GM18870 (cell line): ENCODE results near the gene NFATC2IP.

Experiments used
- ATAC-seq: cut with Tn5 transposase; IDR thresholded peaks from one replicate; pipeline ENCODE4 v1.9.1; 2021; ENCODE audit warnings: moderate library complexity; ENCODE audit not compliant: unreplicated experiment

NFATC2IP gene

GRCh38 chr16:28950648-28951409, at the start of gene NFATC2IP:
NFATC2IP (plus strand) TSS chr16:28950937; CDS start chr16:28951012, 75 bp downstream.
- ATAC-seq, result peak; percentile 92

- ATAC-seq, result no peak
Measured at GRCh38 chr16:28901862-28902261, 48.9 kb upstream of the NFATC2IP start.

GRCh38 chr16:28902909-28903308, 47.8 kb upstream of the NFATC2IP start:
- no peak for ATAC-seq

- ATAC-seq, result no peak
Measured at GRCh38 chr16:28903344-28904042, 47.2 kb upstream of the NFATC2IP start.

- ATAC-seq, result no peak
Measured at GRCh38 chr16:28904363-28904762, 46.4 kb upstream of the NFATC2IP start.

- no peak for ATAC-seq
Measured at GRCh38 chr16:28904828-28905227, 45.9 kb upstream of the NFATC2IP start.

- ATAC-seq, result no peak
Measured at GRCh38 chr16:28905229-28905754, 45.4 kb upstream of the NFATC2IP start.

GRCh38 chr16:28905800-28906372, 44.9 kb upstream of the NFATC2IP start:
- no peak for ATAC-seq

- no peak for ATAC-seq
Measured at GRCh38 chr16:28910086-28911031, 40.4 kb upstream of the NFATC2IP start.

GRCh38 chr16:28912558-28912957, 38.2 kb upstream of the NFATC2IP start:
- no peak for ATAC-seq

- no peak for ATAC-seq
Measured at GRCh38 chr16:28913946-28914724, 36.6 kb upstream of the NFATC2IP start.

GRCh38 chr16:28915181-28915580, 35.6 kb upstream of the NFATC2IP start:
- no peak for ATAC-seq

- no peak for ATAC-seq
Measured at GRCh38 chr16:28917095-28917494, 33.6 kb upstream of the NFATC2IP start.

GRCh38 chr16:28918698-28919097, 32.0 kb upstream of the NFATC2IP start:
- no peak for ATAC-seq

- ATAC-seq, result no peak
Measured at GRCh38 chr16:28923231-28923587, 27.5 kb upstream of the NFATC2IP start.

GRCh38 chr16:28923652-28924398, 26.9 kb upstream of the NFATC2IP start:
- peak; percentile 62 for ATAC-seq

GRCh38 chr16:28924399-28924761, 26.4 kb upstream of the NFATC2IP start:
- ATAC-seq, result no peak

GRCh38 chr16:28924762-28925385, 25.9 kb upstream of the NFATC2IP start, which contains the start of gene RABEP2:
RABEP2 (minus strand) TSS chr16:28925238; CDS start chr16:28925163, 75 bp downstream.
- ATAC-seq, result peak; percentile 36
